GM12878 (cell line): ENCODE data around the gene LRP1B.

Experiments used
- ASH2L ChIP-seq: fragments of 300-600, 200-600 bp; sonication (generic); IDR thresholded peaks from 2 replicates; pipeline ENCODE4 v1.6.1; 2017; ENCODE audit warnings: low read depth, mild to moderate bottlenecking, borderline replicate concordance
- ATF7 ChIP-seq: fragments of 450-650 bp; IDR thresholded peaks from 2 replicates; pipeline ENCODE4 v1.6.1; 2016; ENCODE audit warnings: low read depth, mild to moderate bottlenecking

DNA sequence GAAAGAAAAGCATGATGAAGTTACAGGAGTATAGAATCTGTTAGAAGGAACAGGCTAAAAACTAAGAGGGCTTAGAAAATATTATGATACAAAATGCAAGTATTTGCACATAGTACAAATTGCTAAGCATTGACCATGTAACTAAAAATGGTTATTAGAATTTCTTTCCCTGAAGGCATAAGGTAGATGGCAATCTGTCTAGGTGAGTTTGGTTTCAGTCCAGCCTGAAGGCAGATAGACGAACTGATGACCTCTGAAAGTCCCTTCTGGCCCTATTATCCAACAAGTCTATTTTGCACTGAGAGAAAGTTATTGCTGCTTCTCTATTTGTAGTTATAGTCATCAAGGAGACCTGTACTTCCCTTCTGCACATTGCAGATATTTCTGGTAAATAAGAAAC lies 663.5 kb downstream of the LRP1B start:
- TF ChIP-seq ASH2L (no peak), ATF7 (no peak)
